ENCODE results near the gene BCAS4.
A peak's percentile ranks its signal among the peaks of the same experiment; 100 is the strongest.
"Not testable (repeated sequence)": the region's sequence is repeated elsewhere in the genome, so short reads cannot be mapped to it uniquely, and the experiment has no call there.

Gene BCAS4

DNA sequence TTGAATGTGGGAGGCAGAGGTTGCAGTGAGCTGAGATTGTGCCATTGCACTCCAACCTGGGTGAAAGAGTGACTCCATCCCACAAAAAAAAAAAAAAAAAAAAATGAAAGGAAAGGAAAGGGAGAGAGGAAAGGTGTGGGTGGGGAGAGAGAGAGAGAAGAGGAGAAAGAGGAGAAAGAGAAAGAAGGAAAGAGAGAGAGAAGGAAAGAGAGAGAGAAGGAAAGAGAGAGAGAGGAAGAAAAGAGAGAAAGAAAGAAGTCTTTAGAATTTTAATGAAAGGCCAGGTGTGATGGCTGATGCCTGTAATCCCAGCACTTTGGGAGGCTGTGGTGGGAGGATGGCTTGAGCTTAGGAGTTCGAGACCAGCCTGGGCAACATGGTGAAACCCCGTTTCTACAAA, 7.7 kb upstream of the BCAS4 start:
- ATAC-seq (no peak), DNase-seq (ENCODE audit: low spot score in 2 of 2) (no peak)
- no peaks in the 10 kb centered on the region for H3K9me3 Mint-ChIP-seq
- H3K4me1 Mint-ChIP-seq: no peaks in the 10 kb centered on the region
- no peaks in the 10 kb centered on the region for H3K36me3 Mint-ChIP-seq
- H3K27ac Mint-ChIP-seq: peak overlapping the region; percentile 56
- H3K4me3 Mint-ChIP-seq: no peak overlapping the region

DNA sequence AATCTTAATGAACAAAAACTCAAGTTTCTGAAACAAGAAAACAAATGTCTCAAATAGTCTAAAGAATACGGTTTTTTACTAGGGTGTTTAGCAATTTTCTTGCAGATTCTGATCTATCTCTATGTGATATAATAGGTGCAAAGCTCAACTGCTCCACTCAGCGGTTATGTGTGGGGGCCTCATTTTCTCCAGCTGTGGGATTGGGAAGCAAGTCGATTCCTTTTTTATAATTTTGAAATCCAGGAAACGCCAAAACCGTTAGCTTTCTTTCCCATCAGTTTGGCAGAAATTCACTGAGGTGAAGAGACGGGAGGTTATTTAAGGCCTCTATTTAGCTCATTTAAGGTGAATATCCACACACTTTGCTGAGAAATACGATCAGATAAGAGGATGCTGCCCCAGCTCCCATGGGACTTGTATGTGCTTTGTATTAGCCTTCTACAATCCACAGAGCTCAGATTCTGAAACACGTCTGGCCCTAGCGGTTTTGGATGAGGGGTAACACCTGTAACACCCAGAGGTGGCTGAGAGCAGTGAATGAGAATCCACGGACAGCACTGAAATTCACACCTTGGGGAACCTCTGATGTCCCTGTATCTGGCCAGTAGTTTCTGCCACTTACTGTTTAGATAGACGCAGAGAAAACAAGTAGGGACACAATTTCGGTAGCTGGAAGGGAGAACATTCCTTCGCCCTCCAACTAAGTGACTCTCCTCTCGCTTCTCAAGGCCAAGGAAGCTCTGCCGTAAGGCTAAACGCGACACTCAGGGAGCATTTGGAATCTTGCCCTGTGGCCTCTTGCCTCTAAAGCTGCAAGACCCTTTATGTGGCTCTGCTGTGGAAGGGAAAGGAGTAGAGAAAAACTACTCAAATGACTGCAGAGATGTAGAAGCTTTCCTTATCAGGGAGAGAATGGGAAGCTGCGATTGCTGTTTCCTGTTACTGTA, 6.5 kb upstream of the BCAS4 start:
- ATAC-seq (no peak), DNase-seq (ENCODE audit: low spot score in 2 of 2) (no peak)
- H3K4me1 Mint-ChIP-seq: no peaks in the 10 kb centered on the region
- H3K4me3 Mint-ChIP-seq: no peak overlapping the region
- H3K27ac Mint-ChIP-seq: no peak overlapping the region
- H3K36me3 Mint-ChIP-seq: no peaks in the 10 kb centered on the region
- no peaks in the 10 kb centered on the region for H3K9me3 Mint-ChIP-seq

DNA sequence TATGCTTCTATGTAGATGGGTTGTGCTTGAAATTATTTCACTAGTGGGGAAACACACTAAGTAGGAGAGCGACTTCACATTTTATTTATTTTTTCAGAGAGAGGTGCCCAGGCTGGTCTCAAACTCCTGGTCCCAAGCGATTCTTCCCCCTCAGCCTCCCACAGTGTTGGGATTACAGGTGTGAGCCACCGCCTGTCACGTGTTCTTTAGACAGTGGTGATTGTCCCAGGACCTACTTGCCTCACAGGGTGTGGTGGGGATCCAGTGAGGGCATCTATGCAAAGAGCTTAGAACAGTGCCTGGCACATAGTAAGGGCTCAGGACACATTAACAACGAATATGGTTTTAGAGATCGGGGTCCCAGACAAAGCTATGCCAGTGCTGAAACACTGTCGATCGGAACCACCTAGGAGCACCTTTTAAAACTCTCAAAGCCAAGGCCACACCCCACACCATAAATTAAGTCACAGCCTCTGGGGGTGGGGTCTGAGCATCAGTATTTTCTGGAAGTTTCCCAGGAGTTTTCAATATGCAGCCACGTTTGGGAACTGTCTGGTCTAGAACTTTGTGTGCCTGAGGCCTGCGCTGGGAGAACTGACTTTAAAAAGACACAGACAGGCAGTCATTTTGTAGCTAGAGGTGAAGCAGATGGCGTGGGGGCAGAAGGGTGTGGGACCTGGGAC, 4.8 kb upstream of the BCAS4 start:
- no peak for DNase-seq (ENCODE audit: low spot score in 2 of 2)
- Mint-ChIP-seq H3K36me3 (no peaks in the 10 kb centered on the region), H3K4me3 (peak overlapping the region; percentile 10), H3K27ac (peak overlapping the region; percentile 85), H3K9me3 (no peaks in the 10 kb centered on the region), H3K4me1 (no peaks in the 10 kb centered on the region)
- no peak for ATAC-seq

DNA sequence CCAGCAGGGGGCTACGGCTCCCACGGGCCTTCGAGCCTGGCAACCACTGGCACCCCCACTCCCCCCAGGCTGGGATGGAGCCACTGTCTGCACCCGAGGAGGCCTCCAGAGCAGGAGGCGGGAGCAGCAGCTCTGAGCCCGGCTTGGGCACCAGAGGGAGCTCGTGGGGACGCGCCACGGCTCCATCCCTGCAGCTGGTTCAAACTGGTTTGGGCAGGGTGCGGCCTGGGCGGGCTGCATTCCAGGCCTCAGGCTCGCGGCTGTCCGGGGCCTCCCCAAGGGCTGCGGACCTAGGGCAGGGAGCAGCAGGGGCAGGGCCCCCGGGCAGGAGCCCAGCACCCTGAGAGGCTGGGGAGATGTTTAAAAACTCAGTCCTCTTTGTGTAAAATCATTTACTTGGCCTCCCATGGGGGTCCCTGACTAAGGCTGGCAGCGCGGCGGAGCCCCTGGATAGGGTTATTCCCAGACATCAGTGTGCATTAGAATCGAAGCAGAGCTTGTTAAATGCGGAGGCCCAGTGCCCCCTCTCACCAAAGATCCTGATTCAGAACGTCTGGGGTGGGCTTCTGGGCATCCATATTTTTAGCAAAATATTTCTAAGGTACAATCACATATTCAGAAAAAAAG, 4.1 kb upstream of the BCAS4 start:
- H3K4me1 Mint-ChIP-seq: no peaks in the 10 kb centered on the region
- no peaks in the 10 kb centered on the region for H3K9me3 Mint-ChIP-seq
- peak; percentile 66 to 89 for DNase-seq (ENCODE audit: low spot score in 2 of 2)
- peak overlapping the region; percentile 10 for H3K4me3 Mint-ChIP-seq
- H3K36me3 Mint-ChIP-seq: no peaks in the 10 kb centered on the region
- H3K27ac Mint-ChIP-seq: peak overlapping the region; percentile 85
- peak; percentile 80 for ATAC-seq

DNA sequence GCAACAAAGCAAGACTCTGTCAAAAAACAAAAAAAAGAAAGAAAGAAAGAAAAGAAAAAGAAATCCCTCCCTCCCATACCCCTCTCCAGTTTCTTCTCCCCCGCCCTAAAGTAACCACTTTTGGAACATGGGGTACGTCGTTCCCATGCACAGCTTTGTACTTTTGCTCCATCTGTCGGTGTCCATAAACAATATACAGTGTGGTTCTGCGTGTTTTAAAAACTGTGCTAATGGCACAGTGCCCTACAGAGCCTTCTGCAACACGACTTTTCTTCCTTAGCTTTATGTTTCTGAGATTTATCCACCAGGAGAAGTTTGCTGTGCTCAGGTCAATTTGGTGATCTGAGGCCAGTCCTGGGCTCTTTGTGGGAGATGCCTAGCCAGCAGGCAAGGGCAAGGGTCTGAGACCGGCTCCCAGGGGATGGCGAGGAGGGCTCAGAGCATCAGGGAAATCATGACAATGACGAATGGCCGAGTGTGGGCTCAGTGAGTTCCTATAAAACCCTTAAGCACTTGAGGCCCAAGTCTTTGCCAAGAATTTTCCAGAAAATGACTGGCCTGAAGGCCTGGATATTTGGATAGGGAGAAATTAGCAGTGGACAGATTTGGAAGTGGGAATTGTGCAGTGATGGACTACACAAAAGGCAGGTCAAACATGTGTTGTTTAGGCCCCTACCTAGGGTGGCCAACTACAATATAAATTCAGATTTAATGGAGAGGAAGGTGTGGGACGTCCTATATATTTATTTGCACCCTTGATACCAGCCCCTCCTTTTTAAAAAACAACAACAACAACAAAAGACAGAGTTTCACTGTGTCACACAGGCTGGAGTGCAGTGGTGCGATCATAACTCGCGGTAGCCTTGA, 1.9 kb upstream of the BCAS4 start:
- no peak for DNase-seq (ENCODE audit: low spot score in 2 of 2)
- no peaks in the 10 kb centered on the region for H3K36me3 Mint-ChIP-seq
- no peak for ATAC-seq
- H3K27ac Mint-ChIP-seq: no peak overlapping the region
- H3K4me3 Mint-ChIP-seq: no peak overlapping the region
- no peaks in the 10 kb centered on the region for H3K9me3 Mint-ChIP-seq
- no peaks in the 10 kb centered on the region for H3K4me1 Mint-ChIP-seq

DNA sequence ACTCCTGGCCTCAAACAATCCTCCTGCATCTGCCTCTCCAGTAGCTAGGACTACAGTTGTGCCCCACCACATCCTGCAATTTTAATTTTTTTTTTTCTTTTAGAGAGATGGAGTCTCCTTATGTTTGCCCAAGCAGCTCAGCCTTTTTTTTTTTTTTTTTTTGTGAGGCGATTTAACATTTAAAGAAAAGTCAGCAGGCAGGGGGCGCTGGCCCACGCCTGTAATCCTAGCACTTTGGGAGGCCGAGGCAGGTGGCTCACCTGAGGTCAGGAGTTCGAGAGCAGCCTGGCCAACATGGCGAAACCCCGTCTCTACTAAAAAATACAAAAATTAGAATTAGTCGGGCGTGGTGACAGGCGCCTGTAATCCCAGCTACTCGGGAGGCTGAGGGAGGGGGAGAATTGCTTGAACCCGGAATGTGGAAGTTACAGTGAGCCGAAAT, 1.3 kb upstream of the BCAS4 start:
- H3K9me3 Mint-ChIP-seq, H3K4me1 Mint-ChIP-seq, ATAC-seq, H3K36me3 Mint-ChIP-seq, H3K27ac Mint-ChIP-seq: not testable (repeated sequence)
- peak in 1 of 2 donors; percentile 69 for DNase-seq (ENCODE audit: low spot score in 2 of 2)
- peak overlapping the region; percentile 74 for H3K4me3 Mint-ChIP-seq

DNA sequence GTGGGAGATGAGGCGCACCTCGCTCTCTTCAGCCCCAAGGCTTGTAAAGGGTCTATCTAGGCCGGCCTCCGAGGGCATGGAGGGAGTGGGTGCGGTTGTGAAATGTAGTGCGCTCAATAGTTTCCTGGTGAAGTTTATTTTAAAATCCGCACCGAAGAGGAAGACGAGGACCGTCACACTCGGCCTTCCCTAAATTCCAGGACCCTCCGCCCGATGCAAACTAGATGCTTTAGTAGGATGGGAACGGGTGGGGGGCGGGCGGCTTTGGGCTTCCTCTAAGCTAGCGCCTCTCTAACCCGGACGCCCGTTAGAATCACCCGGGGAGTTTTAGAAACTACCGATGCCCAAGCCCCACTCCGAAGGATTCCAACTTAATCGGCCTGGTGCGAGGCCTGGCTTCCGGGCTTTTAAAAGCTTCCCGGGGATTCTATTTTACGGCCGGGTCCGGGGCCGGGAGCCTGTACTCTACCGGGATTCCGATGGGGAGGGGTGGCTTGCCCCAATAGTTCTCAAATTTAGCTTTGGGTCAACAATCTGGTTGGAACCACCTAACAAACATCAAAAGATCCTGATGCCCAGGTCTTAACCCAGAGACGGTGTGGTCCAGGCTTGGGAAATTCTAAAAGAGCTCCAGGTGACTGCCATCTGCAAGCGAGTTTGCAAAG, 548 bp upstream of the BCAS4 start:
- Mint-ChIP-seq H3K27ac (no peak overlapping the region), H3K9me3 (no peaks in the 10 kb centered on the region)
- DNase-seq (ENCODE audit: low spot score in 2 of 2): no peak

DNA sequence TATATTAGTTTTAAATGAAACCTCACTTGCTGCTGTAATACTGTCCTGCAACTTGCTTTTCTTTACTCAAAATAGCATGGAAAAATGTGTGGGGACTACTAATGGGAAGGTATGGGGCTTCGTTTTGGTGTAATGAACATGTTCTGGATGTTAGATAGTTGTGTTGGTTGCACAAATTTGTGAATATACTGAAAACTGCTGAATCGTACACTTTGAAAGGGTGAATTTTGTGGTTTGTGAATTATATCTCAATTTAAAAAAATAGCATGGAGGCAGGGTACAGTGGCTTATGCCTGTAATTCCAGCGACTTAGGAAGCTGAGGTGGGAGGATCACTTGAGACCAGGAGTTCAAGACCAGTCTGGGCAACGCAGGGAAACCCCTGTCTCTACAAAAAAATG, 2.3 kb downstream of the BCAS4 start:
- Mint-ChIP-seq H3K4me1 (peaks cover 5% of the 10 kb centered on the region), H3K9me3 (no peaks in the 10 kb centered on the region), H3K27ac (no peak overlapping the region), H3K36me3 (no peaks in the 10 kb centered on the region), H3K4me3 (peak overlapping the region; percentile 6)
- DNase-seq (ENCODE audit: low spot score in 2 of 2): no peak
- ATAC-seq: no peak

More for the DNA sequence above, 548 bp upstream of the BCAS4 start:
- Mint-ChIP-seq H3K4me1 (no peaks in the 10 kb centered on the region), H3K4me3 (peak overlapping the region; percentile 74), H3K36me3 (no peaks in the 10 kb centered on the region)
- peak; percentile 3 for ATAC-seq

DNA sequence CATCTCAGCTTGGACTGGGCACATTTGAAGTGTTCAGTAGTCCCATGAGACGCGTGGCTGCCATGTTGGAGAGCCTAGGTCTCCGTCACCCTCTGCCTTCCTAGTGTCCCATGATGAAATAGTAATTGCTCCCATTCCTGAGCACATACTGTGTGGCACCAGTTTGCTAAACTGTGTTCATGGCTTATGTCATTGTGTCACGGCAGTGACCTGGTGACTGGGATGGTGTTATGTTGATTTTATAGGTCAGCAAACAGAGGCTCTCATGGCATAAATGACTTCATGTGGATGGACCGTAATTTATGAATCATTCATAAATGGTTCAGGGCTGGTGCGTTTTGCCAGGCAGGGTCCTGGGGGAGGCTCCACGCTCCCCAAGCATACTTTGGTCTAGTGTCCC, 3.8 kb downstream of the BCAS4 start:
- no peak for ATAC-seq
- no peak overlapping the region for H3K4me3 Mint-ChIP-seq

DNA sequence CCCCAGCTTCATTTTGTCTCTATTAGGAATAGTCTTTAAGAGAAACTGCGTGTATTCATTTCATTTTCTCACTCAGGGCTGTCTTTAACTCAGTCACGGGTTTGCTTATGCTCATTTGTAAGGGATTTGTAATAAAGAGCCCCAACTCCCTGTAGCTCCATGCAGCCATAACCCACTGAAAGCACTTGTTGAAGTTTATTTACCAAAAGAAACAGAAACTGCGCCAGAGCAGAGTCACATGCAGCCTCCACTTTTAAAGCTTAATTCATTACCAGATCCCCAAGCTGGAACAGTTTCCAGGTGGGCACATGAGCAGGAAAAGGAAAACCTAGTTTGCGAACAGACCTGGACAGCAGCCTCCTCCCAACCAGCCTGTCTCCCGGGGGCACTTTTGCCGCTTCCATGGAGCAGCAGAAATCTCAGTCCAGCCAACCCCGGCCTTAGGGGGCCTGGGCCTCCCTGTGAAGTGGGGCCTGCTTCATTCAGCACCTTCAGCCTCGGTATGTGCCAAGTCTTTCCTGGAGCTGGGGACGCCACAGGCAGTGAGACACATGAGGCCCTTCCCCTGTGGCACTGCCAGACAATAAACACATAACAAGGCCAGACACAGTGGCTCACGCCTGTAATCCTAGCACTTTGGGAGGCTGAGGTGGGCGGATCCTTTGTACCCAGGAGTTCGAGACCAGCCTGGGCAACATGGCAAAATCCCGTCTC, 4.5 kb downstream of the BCAS4 start:
- DNase-seq (ENCODE audit: low spot score in 2 of 2) (no peak), ATAC-seq (no peak)
- Mint-ChIP-seq H3K4me1 (peaks cover 6% of the 10 kb centered on the region), H3K36me3 (no peaks in the 10 kb centered on the region), H3K4me3 (peak overlapping the region; percentile 29), H3K27ac (peak overlapping the region; percentile 85), H3K9me3 (no peaks in the 10 kb centered on the region)

More for the DNA sequence above, 3.8 kb downstream of the BCAS4 start:
- DNase-seq (ENCODE audit: low spot score in 2 of 2): no peak
- Mint-ChIP-seq H3K36me3 (no peaks in the 10 kb centered on the region), H3K4me1 (peaks cover 5% of the 10 kb centered on the region), H3K9me3 (no peaks in the 10 kb centered on the region), H3K27ac (no peak overlapping the region)

DNA sequence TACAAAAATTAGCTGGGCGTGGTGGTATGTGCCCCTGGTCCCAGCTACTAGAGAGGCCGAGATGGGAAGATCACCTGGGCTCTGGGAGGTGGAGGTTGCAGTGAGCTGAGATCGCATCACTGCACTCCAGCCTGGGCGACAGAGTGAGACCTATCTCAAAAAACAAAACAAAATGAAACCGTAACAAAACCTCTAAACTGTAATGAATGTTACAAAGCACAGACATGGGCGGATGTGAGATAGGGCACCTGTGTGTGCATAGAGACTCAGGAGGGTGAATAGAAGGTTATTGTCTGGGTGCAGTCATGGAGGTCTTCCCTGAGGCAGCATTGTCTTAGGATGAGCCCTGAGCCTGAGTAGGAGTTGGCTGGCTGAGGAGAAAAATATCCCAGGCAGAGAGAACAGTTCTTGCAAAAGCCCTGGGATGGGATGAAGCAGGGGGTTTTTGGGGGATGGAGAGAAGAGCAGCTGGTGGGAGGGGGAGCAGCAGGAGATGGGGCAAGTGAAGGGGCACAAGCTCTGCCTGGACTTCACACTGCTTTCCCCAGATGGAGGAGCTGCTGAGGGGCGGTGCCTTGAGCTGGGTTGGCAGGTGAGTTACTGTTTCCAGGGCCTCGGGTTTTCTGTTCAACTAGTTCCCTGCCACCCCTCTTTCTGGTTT, 5.2 kb downstream of the BCAS4 start:
- H3K4me3 Mint-ChIP-seq: peak overlapping the region; percentile 29
- H3K4me1 Mint-ChIP-seq: peaks cover 13% of the 10 kb centered on the region
- no peaks in the 10 kb centered on the region for H3K36me3 Mint-ChIP-seq
- DNase-seq (ENCODE audit: low spot score in 2 of 2): no peak
- peak overlapping the region; percentile 85 for H3K27ac Mint-ChIP-seq
- no peak for ATAC-seq
- H3K9me3 Mint-ChIP-seq: no peaks in the 10 kb centered on the region

DNA sequence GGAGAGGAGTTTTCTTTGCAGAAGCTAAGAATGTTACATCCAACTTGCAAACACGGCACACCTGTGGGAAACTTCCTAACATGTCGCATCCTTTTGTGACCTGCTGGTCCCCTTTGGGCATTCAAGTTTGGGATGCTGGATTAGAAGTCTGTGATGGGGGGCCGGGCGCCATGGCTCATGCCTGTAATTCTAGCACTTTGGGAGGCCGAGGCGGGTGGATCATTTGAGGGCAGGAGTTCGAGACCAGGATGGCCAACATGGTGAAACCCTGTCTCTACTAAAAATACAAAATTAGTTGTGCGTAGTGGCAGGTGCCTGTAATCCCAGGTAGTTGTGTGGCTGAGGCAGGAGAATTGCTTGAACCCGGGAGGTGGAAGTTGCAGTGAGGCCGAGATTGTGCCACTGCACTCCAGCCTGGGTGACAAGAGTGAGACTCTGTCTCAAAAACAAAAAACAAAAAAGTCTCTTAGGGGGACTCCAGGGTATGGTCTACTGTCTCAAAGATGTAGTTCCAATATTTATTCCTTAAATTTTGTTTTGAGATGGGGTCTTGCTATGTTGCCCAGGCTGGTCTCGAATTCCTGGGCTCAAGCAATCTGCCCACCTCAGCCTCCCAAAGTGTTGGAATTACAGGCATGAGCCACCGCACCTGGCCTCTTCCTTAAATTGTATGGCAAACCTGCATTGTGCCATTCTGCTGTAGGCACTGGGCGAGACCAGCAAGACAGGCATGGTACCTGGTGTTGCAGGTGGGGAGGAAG, 6.3 kb downstream of the BCAS4 start:
- H3K4me1 Mint-ChIP-seq: peaks cover 20% of the 10 kb centered on the region

DNA sequence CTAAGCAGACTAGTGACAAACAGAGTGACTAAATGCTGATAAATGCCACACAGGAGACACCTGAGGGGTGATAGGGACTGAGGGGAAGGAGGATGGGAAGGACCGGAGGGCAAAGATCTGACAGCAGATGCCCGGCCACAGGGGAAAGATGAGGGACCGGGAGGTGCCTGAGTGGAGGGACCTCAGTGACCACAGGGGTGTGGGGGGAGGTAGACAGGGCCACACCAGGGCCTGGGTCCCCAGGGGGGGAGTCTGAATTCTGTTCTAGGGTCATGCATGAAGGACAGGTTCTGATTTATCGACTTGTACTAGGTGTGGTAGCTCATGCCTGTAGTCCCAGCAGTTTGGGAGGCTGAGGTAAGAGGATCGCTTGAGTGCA, 6.9 kb downstream of the BCAS4 start:
- peaks cover 24% of the 10 kb centered on the region for H3K4me1 Mint-ChIP-seq

More for the DNA sequence above, 6.3 kb downstream of the BCAS4 start:
- H3K27ac Mint-ChIP-seq: peak overlapping the region; percentile 78
- not testable (repeated sequence) for H3K4me3 Mint-ChIP-seq; H3K9me3 Mint-ChIP-seq; H3K36me3 Mint-ChIP-seq; ATAC-seq; DNase-seq (ENCODE audit: low spot score in 2 of 2)

More for the DNA sequence above, 6.9 kb downstream of the BCAS4 start:
- ATAC-seq: no peak
- Mint-ChIP-seq H3K27ac (peak overlapping the region; percentile 78), H3K36me3 (no peaks in the 10 kb centered on the region), H3K9me3 (no peaks in the 10 kb centered on the region), H3K4me3 (no peak overlapping the region)
- DNase-seq (ENCODE audit: low spot score in 2 of 2): no peak

Measured in stimulated activated effector memory CD8-positive, alpha-beta T cell treated with anti-CD3 and anti-CD28 coated beads, Interleukin-12 subunit alpha, Interleukin-12 subunit beta, amount 100 ng/mL, for 72 hours (primary cell).